Hepatocyte (in vitro differentiated cells): ENCODE data around the gene CAPG.

ENCODE experiments used
- CTCF ChIP-seq: fragments of 200-600 bp; sonication (generic); IDR thresholded peaks from 2 replicates; pipeline ENCODE4 v1.5.1; 2016; ENCODE audit warnings: antibody characterized with exemption, mild to moderate bottlenecking; ENCODE audit not compliant: poor library complexity
- EZH2 ChIP-seq: fragments of 200-600 bp; sonication (generic); IDR thresholded peaks from 2 replicates; pipeline ENCODE4 v1.6.1; 2016; ENCODE audit warnings: antibody characterized with exemption, mild to moderate bottlenecking, borderline replicate concordance

- no peak for TF ChIP-seq EZH2
- TF ChIP-seq CTCF = no peak
Observed at GRCh38 chr2:85431570-85432205, 21.5 kb upstream of the CAPG start.
